ENCODE results near the gene NPL. TPM values are rescaled to one million over a fixed set of nuclear protein-coding genes. Genes with fewer than 3 reads are reported as not detected.

Gene NPL
- total RNA-seq, 4 donors from 2014 or later: 7.8 to 16.2 (median 12.6) TPM

- peaks cover 39 to 100% (median 70%) of the 10 kb centered on the region in 3 donors for H3K36me3 ChIP-seq
- DNase-seq: no peak
- no peak for TF ChIP-seq POLR2A (IDR thresholded peaks at IDR 0.05)
- TF ChIP-seq, protein P1, sequence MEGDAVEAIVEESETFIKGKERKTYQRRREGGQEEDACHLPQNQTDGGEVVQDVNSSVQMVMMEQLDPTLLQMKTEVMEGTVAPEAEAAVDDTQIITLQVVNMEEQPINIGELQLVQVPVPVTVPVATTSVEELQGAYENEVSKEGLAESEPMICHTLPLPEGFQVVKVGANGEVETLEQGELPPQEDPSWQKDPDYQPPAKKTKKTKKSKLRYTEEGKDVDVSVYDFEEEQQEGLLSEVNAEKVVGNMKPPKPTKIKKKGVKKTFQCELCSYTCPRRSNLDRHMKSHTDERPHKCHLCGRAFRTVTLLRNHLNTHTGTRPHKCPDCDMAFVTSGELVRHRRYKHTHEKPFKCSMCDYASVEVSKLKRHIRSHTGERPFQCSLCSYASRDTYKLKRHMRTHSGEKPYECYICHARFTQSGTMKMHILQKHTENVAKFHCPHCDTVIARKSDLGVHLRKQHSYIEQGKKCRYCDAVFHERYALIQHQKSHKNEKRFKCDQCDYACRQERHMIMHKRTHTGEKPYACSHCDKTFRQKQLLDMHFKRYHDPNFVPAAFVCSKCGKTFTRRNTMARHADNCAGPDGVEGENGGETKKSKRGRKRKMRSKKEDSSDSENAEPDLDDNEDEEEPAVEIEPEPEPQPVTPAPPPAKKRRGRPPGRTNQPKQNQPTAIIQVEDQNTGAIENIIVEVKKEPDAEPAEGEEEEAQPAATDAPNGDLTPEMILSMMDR (IDR thresholded peaks at IDR 0.05): no peak
- no peak overlapping the region for H3K27ac ChIP-seq
- intact Hi-C loops (cut with DNase I): no loop called here
- H3K27me3 ChIP-seq: no peaks in the 10 kb centered on the region
- H3K9me3 ChIP-seq: no peaks in the 10 kb centered on the region
- H3K4me3 ChIP-seq: no peak overlapping the region
- WGBS, 2 donors: 91 to 92% methylated on average over 4 of the region's 4 CpGs
- H3K4me1 ChIP-seq: peaks cover 0 to 4% (median 0%) of the 10 kb centered on the region in 3 donors
Observed at GRCh38 chr1:182860658-182861057, 71.1 kb downstream of the NPL start.

DNA sequence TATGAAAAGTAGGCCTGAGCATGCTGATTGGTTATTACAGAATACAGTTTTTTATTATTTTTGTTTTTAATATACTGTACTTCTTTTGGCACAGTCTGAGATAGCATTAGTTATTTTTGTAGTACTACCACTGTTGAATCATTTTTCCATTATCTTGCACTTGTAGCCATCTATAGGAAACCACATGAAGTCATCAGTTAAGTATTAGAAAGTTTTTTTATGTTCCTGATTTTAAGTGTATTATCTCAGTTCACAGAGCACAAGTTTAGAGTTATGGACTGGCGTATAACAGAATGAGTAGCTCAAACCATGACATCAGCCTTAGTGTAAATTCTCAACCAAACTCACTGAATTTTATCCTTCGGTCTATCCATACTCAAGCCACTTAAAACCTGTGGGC, 72.4 kb downstream of the NPL start:
- TF ChIP-seq, protein P1 (IDR thresholded peaks at IDR 0.05): no peak
- TF ChIP-seq POLR2A (IDR thresholded peaks at IDR 0.05): no peak
- Histone ChIP-seq H3K36me3 (peaks cover 33 to 100% (median 62%) of the 10 kb centered on the region in 3 donors), H3K9me3 (no peaks in the 10 kb centered on the region), H3K27me3 (no peaks in the 10 kb centered on the region), H3K27ac (no peak overlapping the region), H3K4me3 (no peak overlapping the region), H3K4me1 (no peaks in the 10 kb centered on the region)
- intact Hi-C loops (cut with DNase I): no loop called here
- 91 to 95% methylated on average over 2 of the region's 2 CpGs for WGBS, 2 donors
- no peak for DNase-seq

DNA sequence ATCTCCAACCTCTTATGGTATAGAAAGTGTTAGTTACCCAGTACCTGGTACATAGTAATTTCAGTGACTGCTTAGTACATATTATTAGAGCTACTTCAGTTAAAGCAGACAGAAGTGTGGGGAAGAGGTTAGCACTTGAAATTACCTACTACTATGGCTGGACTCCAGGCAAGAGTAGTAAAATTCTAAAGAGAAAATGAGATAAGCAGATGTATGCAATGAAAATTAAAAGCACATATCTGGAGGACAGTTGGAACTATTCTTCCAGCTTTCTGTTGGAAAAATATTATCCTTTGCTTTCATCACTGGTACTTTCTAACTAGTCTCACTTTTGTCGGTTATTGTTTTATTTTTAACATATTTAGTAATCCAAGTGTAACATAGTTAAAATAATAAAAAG, 73.3 kb downstream of the NPL start:
- Histone ChIP-seq H3K36me3 (peaks cover 29 to 100% (median 60%) of the 10 kb centered on the region in 3 donors), H3K27me3 (no peaks in the 10 kb centered on the region), H3K4me1 (no peaks in the 10 kb centered on the region), H3K4me3 (no peak overlapping the region), H3K27ac (no peak overlapping the region), H3K9me3 (no peaks in the 10 kb centered on the region)
- WGBS, 2 donors: 84 to 86% methylated on average over 1 of the region's 1 CpG
- TF ChIP-seq POLR2A (IDR thresholded peaks at IDR 0.05): no peak
- TF ChIP-seq, protein P1 (IDR thresholded peaks at IDR 0.05): no peak
- DNase-seq: no peak
- intact Hi-C loops (cut with DNase I): no loop called here

DNA sequence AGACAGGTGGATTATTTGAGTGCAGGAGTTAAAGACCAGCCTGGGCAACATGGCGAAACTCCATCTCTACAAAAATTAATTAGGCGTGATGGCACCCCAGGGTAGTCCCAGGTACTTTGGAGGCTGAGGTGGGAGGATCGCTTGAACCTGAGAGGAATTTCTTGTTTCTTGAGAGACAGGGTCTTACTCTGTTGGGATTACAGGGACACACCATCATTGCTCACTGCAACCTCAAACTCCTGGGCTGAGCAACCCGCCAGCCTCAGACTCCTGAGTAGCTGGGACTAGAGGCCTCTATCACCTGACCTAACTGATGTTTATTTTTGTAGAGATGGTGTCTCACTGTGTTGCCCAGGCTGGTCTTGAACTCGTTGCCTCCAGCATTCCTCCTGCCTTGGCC, 74.4 kb downstream of the NPL start:
- Histone ChIP-seq H3K36me3 (peaks cover 23 to 100% (median 59%) of the 10 kb centered on the region in 3 donors), H3K27ac (no peak overlapping the region), H3K4me1 (no peaks in the 10 kb centered on the region), H3K4me3 (no peak overlapping the region), H3K27me3 (no peaks in the 10 kb centered on the region), H3K9me3 (no peaks in the 10 kb centered on the region)
- no peak for TF ChIP-seq POLR2A (IDR thresholded peaks at IDR 0.05)
- TF ChIP-seq, protein P1 (IDR thresholded peaks at IDR 0.05): no peak
- intact Hi-C loops (cut with DNase I): no loop called here
- 92 to 100% methylated on average over 4 of the region's 5 CpGs for WGBS, 2 donors
- no peak for DNase-seq

DNA sequence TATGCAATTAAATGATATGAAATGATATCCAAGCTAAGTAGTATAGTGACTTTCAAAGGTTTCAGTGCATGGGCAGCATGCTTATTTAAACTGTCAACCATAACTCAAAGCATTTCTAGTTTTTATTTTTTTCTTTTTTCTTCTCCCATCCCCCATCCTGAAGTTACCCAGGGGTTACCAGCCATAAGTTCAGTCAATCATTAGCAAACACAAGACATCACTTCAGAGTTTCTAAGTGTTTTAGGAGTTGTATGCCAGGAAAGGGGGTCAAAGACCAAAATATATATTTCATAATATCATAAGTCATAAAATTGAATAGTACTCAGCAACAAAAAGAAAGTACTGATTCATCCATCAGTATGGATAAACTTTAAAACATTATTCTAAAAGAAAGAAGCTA, 78.3 kb downstream of the NPL start:
- no peak for DNase-seq
- no peak overlapping the region for H3K27ac ChIP-seq
- H3K4me3 ChIP-seq: no peak overlapping the region
- H3K36me3 ChIP-seq: peaks cover 14 to 100% (median 31%) of the 10 kb centered on the region in 3 donors
- H3K9me3 ChIP-seq: no peaks in the 10 kb centered on the region
- TF ChIP-seq POLR2A (IDR thresholded peaks at IDR 0.05): no peak
- TF ChIP-seq, protein P1 (IDR thresholded peaks at IDR 0.05): no peak
- intact Hi-C loops (cut with DNase I): no loop called here
- no peaks in the 10 kb centered on the region for H3K4me1 ChIP-seq
- H3K27me3 ChIP-seq: no peaks in the 10 kb centered on the region

Data from esophagus squamous epithelium (tissue), 5 donors.